GM12878 (cell line): ENCODE data around the gene KIF2A. TPM values are rescaled to one million over a fixed set of nuclear protein-coding genes. Genes with fewer than 3 reads are reported as not detected.

Source experiments
- ATAC-seq: fragments of 200-7000 bp; cut with Tn5 transposase; 3 replicates; pipeline ENCODE4 v1.9.1; 2020; ENCODE audit warnings: mild to moderate bottlenecking, moderate library complexity
- BruUV-seq: library from RNA; stranded (reverse); fragments of 400-500 nt; replicated peaks from 2 replicates; lab custom pipeline; 2021; lab: Mats Ljungman, UMichigan
- CTCF ChIA-PET: fragments of 300-600 bp; sonication (Branson Sonifier 250); formaldehyde crosslinking; extraction: SDS; loops from one replicate; lab custom pipeline; 2021; ENCODE audit warnings: inconsistent platforms; lab: Yijun Ruan, JAX
- POLR2A ChIA-PET: fragments of 350-600 bp; formaldehyde crosslinking; extraction: SDS; loops from one replicate; lab custom pipeline; 2021; ENCODE audit warnings: inconsistent platforms; lab: Charles Lee
- RAD21 ChIA-PET: fragments of 300-600 bp; sonication (Branson Sonifier 250); formaldehyde crosslinking; loops from one replicate; lab custom pipeline; 2023; ENCODE audit warnings: antibody characterized with exemption; ENCODE audit not compliant: unreplicated experiment; lab: Charles Lee
- SMC1A ChIA-PET: fragments of 300-600 bp; sonication (Branson Sonifier 250); formaldehyde crosslinking; loops from one replicate; lab custom pipeline; 2023; ENCODE audit not compliant: unreplicated experiment, uncharacterized antibody; lab: Charles Lee
- DNase-seq: peaks from one replicate; pipeline ENCODE4 v3.0.0-alpha.2; 2011; ENCODE audit warnings: low read depth, low spot score
- FAIRE-seq: peaks from 3 replicates; lab custom pipeline; 2011; peaks lifted over from hg19 to GRCh38; lab: Jason Lieb, UNC
- H2AFZ ChIP-seq: 2 replicates; pipeline ENCODE4 v1.6.0; 2011; ENCODE audit warnings: low read depth, low read length, control low read depth; ENCODE audit not compliant: control insufficient read depth
- H3K27ac ChIP-seq: 2 replicates; pipeline ENCODE4 v1.5.1; 2011; ENCODE audit warnings: control low read depth; ENCODE audit not compliant: control insufficient read depth, insufficient read depth
- H3K27me3 ChIP-seq, 2 experiments: replicated peaks in 1 of 2; 2 replicates each; pipeline versions ENCODE4 v1.6.0 to v1.6.1; 2011; ENCODE audit warnings: low read length in 1 of 2; ENCODE audit not compliant: control insufficient read depth in 2 of 2, insufficient read depth in 2 of 2
- H3K36me3 ChIP-seq, 2 experiments: 2 replicates each; pipeline ENCODE4 v1.5.1; 2011; ENCODE audit warnings: low read length in 1 of 2; ENCODE audit not compliant: control insufficient read depth in 2 of 2, insufficient read depth in 2 of 2
- H3K4me1 ChIP-seq: 2 replicates; pipeline ENCODE4 v1.6.1; 2011; ENCODE audit warnings: mild to moderate bottlenecking, low read length, moderate library complexity, mixed read lengths; ENCODE audit not compliant: control insufficient read depth, insufficient read depth
- H3K4me2 ChIP-seq: 2 replicates; pipeline ENCODE4 v1.6.0; 2011; ENCODE audit warnings: control low read depth; ENCODE audit not compliant: control insufficient read depth, insufficient read depth
- H3K4me3 ChIP-seq: fragments of 200-600 bp; sonication (generic); 2 replicates; pipeline ENCODE4 v1.5.1; 2016
- H3K79me2 ChIP-seq: 2 replicates; pipeline ENCODE4 v1.6.0; 2011; ENCODE audit warnings: low read length; ENCODE audit not compliant: control insufficient read depth, insufficient read depth
- H3K9ac ChIP-seq: 2 replicates; pipeline ENCODE4 v1.8.0; 2011; ENCODE audit warnings: low read length, control low read depth, mixed read lengths; ENCODE audit not compliant: control insufficient read depth, insufficient read depth
- H3K9me3 ChIP-seq: replicated peaks from 3 replicates; pipeline ENCODE4 v1.5.1; 2011; ENCODE audit warnings: mild to moderate bottlenecking, low read length; ENCODE audit not compliant: control insufficient read depth, insufficient read depth
- H4K20me1 ChIP-seq: 2 replicates; pipeline ENCODE4 v1.6.0; 2011; ENCODE audit not compliant: control insufficient read depth, insufficient read depth
- BACH1 ChIP-seq: fragments of 450-650 bp; IDR thresholded peaks from 2 replicates; pipeline ENCODE4 v1.6.1; 2017; ENCODE audit warnings: mild to moderate bottlenecking, borderline replicate concordance
- BCL11A ChIP-seq: IDR thresholded peaks from 2 replicates; pipeline ENCODE4 v1.6.1; 2011; ENCODE audit warnings: low read depth, low read length
- CBX5 ChIP-seq: sonication (generic); IDR thresholded peaks from 2 replicates; pipeline ENCODE4 v1.6.1; 2016; ENCODE audit warnings: low read depth, moderate library complexity, mild to moderate bottlenecking, inconsistent platforms
- DPF2 ChIP-seq: fragments of 450-650 bp; IDR thresholded peaks from 2 replicates; pipeline ENCODE4 v1.6.1; 2017; ENCODE audit warnings: mild to moderate bottlenecking
- MEF2B ChIP-seq: fragments of 450-650 bp; IDR thresholded peaks from 2 replicates; pipeline ENCODE4 v1.6.1; 2018; ENCODE audit warnings: mild to moderate bottlenecking, moderate library complexity; ENCODE audit not compliant: partially characterized antibody, poor library complexity, severe bottlenecking
- MYB ChIP-seq: fragments of 150-350 bp; IDR thresholded peaks from 2 replicates; pipeline ENCODE4 v1.6.1; 2014; ENCODE audit warnings: mild to moderate bottlenecking, low read depth, low read length, borderline replicate concordance
- POLR2AphosphoS5 ChIP-seq: IDR thresholded peaks from 2 replicates; pipeline ENCODE4 v1.6.1; 2011; ENCODE audit warnings: mild to moderate bottlenecking, low read length, inconsistent platforms
- POU2F2 ChIP-seq: IDR thresholded peaks from 3 replicates; pipeline ENCODE4 v1.6.1; 2011; ENCODE audit warnings: low read depth, mild to moderate bottlenecking, low read length, borderline replicate concordance
- SIN3A ChIP-seq: IDR thresholded peaks from 2 replicates; pipeline ENCODE4 v1.6.1; 2012; ENCODE audit warnings: low read depth, low read length, improper control_type of control experiment
- SIX5 ChIP-seq: IDR thresholded peaks from 2 replicates; pipeline ENCODE4 v1.6.1; 2011; ENCODE audit warnings: mild to moderate bottlenecking, low read depth, low read length, moderate library complexity; ENCODE audit not compliant: severe bottlenecking
- SMAD1 ChIP-seq: fragments of 450-650 bp; IDR thresholded peaks from 2 replicates; pipeline ENCODE4 v1.6.1; 2018; ENCODE audit warnings: mild to moderate bottlenecking, low read depth; ENCODE audit not compliant: partially characterized antibody
- STAT3 ChIP-seq: IDR thresholded peaks from 2 replicates; pipeline ENCODE4 v1.6.1; 2011; ENCODE audit warnings: low read depth, low read length, improper control_type of control experiment
- TBL1XR1 ChIP-seq: IDR thresholded peaks from 2 replicates; pipeline ENCODE4 v1.6.1; 2012; ENCODE audit warnings: low read depth, low read length, improper control_type of control experiment
- WGBS: methylation state at CpG from one replicate; pipeline ENCODE4 v1.1.6; 2016; ENCODE audit warnings: low lambda C conversion rate; ENCODE audit not compliant: insufficient replicate concordance, insufficient coverage; ENCODE audit errors: missing lambda C conversion rate; 5-methylcytosine and 5-hydroxymethylcytosine counted together
- in situ Hi-C: fragments of 300-500 bp; cut with MboI; formaldehyde crosslinking; loops from 9 replicates; pipeline ENCODE4 v1.14.3; 2018; ENCODE audit warnings: mixed read lengths
- intact Hi-C: fragments of 100-400 bp; cut with micrococcal nuclease; formaldehyde crosslinking; loops from one replicate; pipeline ENCODE4 v1.14.2; 2022; ENCODE audit not compliant: unreplicated experiment
- polyA plus RNA-seq, 11 experiments: library from polyadenylated mRNA; depleted of rRNA in 4 of 11; unstranded in 6 of 11; stranded (reverse) in 5 of 11; fragments of >200 nt; fragmentation: Nextera tagmentation in 4 of 11; fragmentation: Illumina TruSeq in 1 of 11; extraction: Ambion mirVana in 4 of 11; extraction: Trizol in 1 of 11; gene quantifications; 1 replicate in 1 of 11; 2 replicates in 10 of 11; pipeline versions ENCODE4 v1.2.1 to v1.2.3, GENCODE V29; 2011 to 2016; ENCODE audit warnings: inconsistent platforms in 2 of 11, missing spikeins in 2 of 11, low read depth in 1 of 11
- total RNA-seq, 4 experiments: library from RNA; depleted of rRNA in 3 of 4; stranded (reverse); fragments of >200 nt in 3 of 4; fragmentation: Illumina TruSeq in 1 of 4; extraction: Trizol in 1 of 4; gene quantifications; 2 replicates each; pipeline versions ENCODE4 v1.2.1 to v1.2.3, GENCODE V29; 2013 to 2021

Gene KIF2A
- total and polyA plus RNA-seq, 10 of the 15 experiments (the other 5 are each of a cell fraction or from before 2014, with no cell fraction given) = 35.9 to 124 (median 80.1) TPM

DNA sequence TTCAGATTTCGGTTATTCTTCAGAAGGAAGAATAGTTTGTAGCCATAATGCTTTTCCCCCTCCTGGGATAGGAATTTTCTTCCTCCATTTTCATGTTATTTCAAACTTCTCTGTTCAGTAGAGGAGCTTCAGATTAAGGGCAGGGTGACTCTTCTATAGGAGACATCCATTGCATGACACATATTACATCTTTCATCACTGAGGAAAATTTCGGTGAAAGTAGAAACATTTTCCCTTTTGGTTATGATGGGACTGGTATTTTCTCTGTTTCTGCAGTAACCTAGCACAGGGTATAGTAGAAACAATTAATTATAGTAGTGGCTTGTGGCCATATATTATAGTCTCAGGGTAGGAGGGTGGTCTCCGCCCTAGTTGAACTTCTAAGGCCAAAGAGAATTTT is 107.7 kb downstream of the KIF2A start (continued):
- TF ChIP-seq CBX5 (no peak), POLR2AphosphoS5 (no peak), MEF2B (no peak)

DNA sequence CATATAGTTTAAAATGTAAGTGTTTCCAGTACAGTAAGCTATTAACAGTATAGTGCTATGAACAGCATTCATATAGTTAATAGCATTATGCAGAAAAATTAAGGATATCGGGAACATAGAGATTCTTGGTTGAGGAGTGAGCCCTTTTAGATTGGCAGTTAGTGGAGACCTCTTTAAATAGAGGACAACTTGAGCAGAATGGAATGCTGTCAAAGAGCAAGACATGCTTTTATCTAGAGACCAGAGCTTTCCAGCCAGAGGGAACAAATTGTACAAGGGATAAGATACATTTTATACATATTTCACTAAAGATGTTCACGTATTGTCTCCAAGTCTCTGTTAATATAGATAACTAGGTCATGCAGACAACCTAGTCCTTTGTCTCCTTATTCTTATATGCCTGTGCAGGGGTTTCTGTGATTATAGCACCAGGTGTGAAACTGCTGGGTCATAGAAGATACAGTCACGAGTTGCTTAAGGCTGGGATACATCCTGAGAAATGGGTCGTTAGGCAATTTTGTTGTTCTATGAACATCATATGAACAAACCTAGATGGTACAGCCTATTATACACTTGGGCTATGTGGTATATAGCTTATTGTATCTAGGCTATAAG is 112.6 kb downstream of the KIF2A start:
- in situ Hi-C loops (no loop called here), intact Hi-C loops (no loop called here)
- ChIA-PET CTCF (no interaction called here), POLR2A (interaction anchor here (1.2 kb wide), 1 partner anchor 32 kb away, joined by 3 read pairs; no protein-coding TSS in a partner anchor), RAD21 (no interaction called here), SMC1A (interaction anchor here (1.1 kb wide), 1 partner anchor 10 kb away, joined by 3 read pairs; no protein-coding TSS in a partner anchor)
- H3K9me3 ChIP-seq = no peaks in the 10 kb centered on the region
- no peaks in the 10 kb centered on the region for H3K27me3 ChIP-seq
- DNase-seq (no peak), ATAC-seq (no peak), FAIRE-seq (no peak)
- peaks cover 28% of the 10 kb centered on the region for H3K79me2 ChIP-seq
- H2AFZ ChIP-seq = no peak overlapping the region
- no peak overlapping the region for H3K9ac ChIP-seq
- WGBS = 84% methylated on average over 4 of the region's 4 CpGs
- no peak for TF ChIP-seq POU2F2
- no peak for TF ChIP-seq SIN3A
- TF ChIP-seq DPF2 = no peak
- TF ChIP-seq SIX5 = no peak
- no peak for TF ChIP-seq STAT3
- no peak for TF ChIP-seq TBL1XR1
- TF ChIP-seq MYB = no peak
- no peak for TF ChIP-seq BCL11A
- TF ChIP-seq SMAD1 = no peak
- TF ChIP-seq BACH1 = no peak
- TF ChIP-seq MEF2B = no peak
- H3K4me2 ChIP-seq = no peak overlapping the region
- no peaks in the 10 kb centered on the region for H4K20me1 ChIP-seq
- no peaks in the 10 kb centered on the region; a peak in 1 of 4 replicates for H3K36me3 ChIP-seq
- H3K4me1 ChIP-seq = peaks cover 4% of the 10 kb centered on the region; the same call in 1 of the 2 replicates
- no peak overlapping the region for H3K4me3 ChIP-seq
- no peak overlapping the region for H3K27ac ChIP-seq
- BruUV-seq = no TSS peak
